Measurements from ENCODE around the gene SCAMP2. TPM values are rescaled to one million over a fixed set of nuclear protein-coding genes. Genes with fewer than 3 reads are reported as not detected.

Gene SCAMP2
- total RNA-seq, 1 experiment from 2014 or later, result 55.8 TPM

DNA sequence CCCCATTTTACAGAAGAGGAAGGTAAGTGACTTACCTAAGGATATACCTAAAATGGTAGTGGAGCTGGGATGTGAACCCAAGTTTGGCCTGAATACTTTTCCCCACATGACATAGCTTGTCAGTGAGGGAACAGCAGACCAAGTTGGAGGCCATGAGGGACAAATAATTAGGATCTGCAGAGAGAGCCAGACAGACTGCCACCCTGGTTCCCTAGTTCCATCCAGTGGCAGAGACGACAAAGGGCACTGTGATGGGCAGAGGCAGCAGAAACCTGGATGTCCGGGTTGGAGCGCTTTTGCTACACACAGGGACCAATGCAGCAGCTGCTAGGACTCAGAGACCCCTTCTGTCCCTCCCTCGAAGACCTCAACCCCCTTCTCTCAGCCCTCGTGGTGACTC, 45.6 kb downstream of the SCAMP2 start:
- H3K4me3 ChIP-seq (replicated peaks in 1 of 2; ENCODE audit: low read depth in 1 of 2, low read length in 2 of 2), result no peak overlapping the region
- CTCF ChIA-PET, result interaction anchor here (2.3 kb wide), 1 partner anchor 57 kb away, joined by 14 read pairs; no protein-coding TSS in a partner anchor
- no peak for ATAC-seq
- no peak for DNase-seq (ENCODE audit: low read depth, low spot score)
- H3K27ac ChIP-seq (ENCODE audit: low read depth, low read length), result no peak overlapping the region
- POLR2A ChIA-PET, result no interaction called here
- TF ChIP-seq POLR2AphosphoS5 (IDR thresholded peaks at IDR 0.05; ENCODE audit: low read depth, low read length), result no peak
- no peak for TF ChIP-seq TCF7L2 (IDR thresholded peaks at IDR 0.05; ENCODE audit: borderline replicate concordance, extremely low read depth, insufficient read depth, insufficient read length)
- no peak for TF ChIP-seq JUND (IDR thresholded peaks at IDR 0.05)
- TF ChIP-seq CBX3 (IDR thresholded peaks at IDR 0.05; ENCODE audit: low read depth), result no peak
- TF ChIP-seq ZFX (IDR thresholded peaks at IDR 0.05), result no peak
- no peak for TF ChIP-seq ELF1 (IDR thresholded peaks at IDR 0.05; ENCODE audit: borderline replicate concordance, low read depth)
- no peak for TF ChIP-seq EZH2phosphoT487 (IDR thresholded peaks at IDR 0.05; ENCODE audit: borderline replicate concordance)
- no peak for TF ChIP-seq YY1 (IDR thresholded peaks at IDR 0.05; ENCODE audit: extremely low read depth, insufficient replicate concordance, low read depth, low read length)
- no peak for TF ChIP-seq EZH2 (IDR thresholded peaks at IDR 0.05)
- no peak for TF ChIP-seq RAD21 (IDR thresholded peaks at IDR 0.05; ENCODE audit: low read depth)
- no peak overlapping the region for H2AFZ ChIP-seq (ENCODE audit: low read depth, low read length, poor library complexity, severe bottlenecking)
- H3K9me3 ChIP-seq (ENCODE audit: control insufficient read depth in 1 of 2, insufficient read depth in 1 of 2, low read depth in 1 of 2, low read length in 2 of 2), result no peaks in the 10 kb centered on the region
- H3K4me2 ChIP-seq (ENCODE audit: low read length), result no peak overlapping the region
- H4K20me1 ChIP-seq (ENCODE audit: insufficient read depth), result no peaks in the 10 kb centered on the region
- H3K27me3 ChIP-seq (ENCODE audit: insufficient read depth, low read length), result peaks cover 21% of the 10 kb centered on the region; the same call in 1 of the 2 replicates
- no peaks in the 10 kb centered on the region for H3K9me2 ChIP-seq (ENCODE audit: insufficient read depth)
- no TSS peak for BruUV-seq (replicated peaks)
- peaks cover 0 to 1% of the 10 kb centered on the region in 2 experiments; a peak in 1 of 4 replicates for H3K4me1 ChIP-seq (ENCODE audit: control insufficient read depth in 1 of 2, insufficient read depth in 2 of 2, low read length in 2 of 2)
- H3K36me3 ChIP-seq (ENCODE audit: control insufficient read depth in 1 of 2, insufficient read depth in 2 of 2, low read length in 2 of 2), result no peaks in the 10 kb centered on the region
- intact Hi-C loops (cut with micrococcal nuclease), result no loop called here
- RAD21 ChIA-PET (ENCODE audit: low non-redundant PET in 1 of 2, low total read pairs in 2 of 2, uncharacterized antibody in 2 of 2, unreplicated experiment in 2 of 2), result no interaction called here
- H3K79me2 ChIP-seq (ENCODE audit: insufficient read depth, low read length), result no peaks in the 10 kb centered on the region
- H3K9ac ChIP-seq (ENCODE audit: low read length), result no peak overlapping the region

DNA sequence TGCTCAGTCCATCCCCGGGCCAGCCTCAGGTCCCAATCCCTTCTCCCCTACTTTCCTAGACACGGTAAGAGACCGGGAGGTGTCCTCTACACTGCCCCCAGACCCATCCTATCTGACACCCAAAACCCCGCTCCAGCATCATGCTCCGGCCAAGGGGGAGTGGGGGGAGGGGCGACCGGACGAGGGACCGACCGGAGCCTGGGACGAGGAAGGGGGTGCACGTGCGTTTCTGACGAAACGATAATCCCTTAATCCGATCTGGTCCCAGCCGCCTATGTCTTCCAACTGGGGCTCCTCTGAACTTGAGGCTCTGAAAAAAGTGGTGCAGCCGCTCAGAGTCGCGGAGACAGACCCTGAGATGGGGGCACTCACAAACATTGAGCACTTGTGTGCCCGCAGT, 46.2 kb downstream of the SCAMP2 start:
- Histone ChIP-seq H3K4me2 (ENCODE audit: low read length) (no peak overlapping the region), H3K27me3 (ENCODE audit: insufficient read depth, low read length) (peaks cover 21% of the 10 kb centered on the region; the same call in 1 of the 2 replicates), H3K9me3 (ENCODE audit: control insufficient read depth in 1 of 2, insufficient read depth in 1 of 2, low read depth in 1 of 2, low read length in 2 of 2) (no peaks in the 10 kb centered on the region), H3K9me2 (ENCODE audit: insufficient read depth) (no peaks in the 10 kb centered on the region), H3K4me3 (replicated peaks in 1 of 2; ENCODE audit: low read depth in 1 of 2, low read length in 2 of 2) (no peak overlapping the region), H3K79me2 (ENCODE audit: insufficient read depth, low read length) (no peaks in the 10 kb centered on the region), H3K9ac (ENCODE audit: low read length) (no peak overlapping the region), H2AFZ (ENCODE audit: low read depth, low read length, poor library complexity, severe bottlenecking) (no peak overlapping the region), H3K27ac (ENCODE audit: low read depth, low read length) (no peak overlapping the region), H3K36me3 (ENCODE audit: control insufficient read depth in 1 of 2, insufficient read depth in 2 of 2, low read length in 2 of 2) (no peaks in the 10 kb centered on the region), H3K4me1 (ENCODE audit: control insufficient read depth in 1 of 2, insufficient read depth in 2 of 2, low read length in 2 of 2) (no peaks in the 10 kb centered on the region), H4K20me1 (ENCODE audit: insufficient read depth) (no peaks in the 10 kb centered on the region)
- ChIA-PET CTCF (interaction anchor here (2.3 kb wide), 1 partner anchor 56 kb away, joined by 14 read pairs; no protein-coding TSS in a partner anchor), RAD21 (ENCODE audit: low non-redundant PET in 1 of 2, low total read pairs in 2 of 2, uncharacterized antibody in 2 of 2, unreplicated experiment in 2 of 2) (no interaction called here), POLR2A (no interaction called here)
- TF ChIP-seq, protein P1, sequence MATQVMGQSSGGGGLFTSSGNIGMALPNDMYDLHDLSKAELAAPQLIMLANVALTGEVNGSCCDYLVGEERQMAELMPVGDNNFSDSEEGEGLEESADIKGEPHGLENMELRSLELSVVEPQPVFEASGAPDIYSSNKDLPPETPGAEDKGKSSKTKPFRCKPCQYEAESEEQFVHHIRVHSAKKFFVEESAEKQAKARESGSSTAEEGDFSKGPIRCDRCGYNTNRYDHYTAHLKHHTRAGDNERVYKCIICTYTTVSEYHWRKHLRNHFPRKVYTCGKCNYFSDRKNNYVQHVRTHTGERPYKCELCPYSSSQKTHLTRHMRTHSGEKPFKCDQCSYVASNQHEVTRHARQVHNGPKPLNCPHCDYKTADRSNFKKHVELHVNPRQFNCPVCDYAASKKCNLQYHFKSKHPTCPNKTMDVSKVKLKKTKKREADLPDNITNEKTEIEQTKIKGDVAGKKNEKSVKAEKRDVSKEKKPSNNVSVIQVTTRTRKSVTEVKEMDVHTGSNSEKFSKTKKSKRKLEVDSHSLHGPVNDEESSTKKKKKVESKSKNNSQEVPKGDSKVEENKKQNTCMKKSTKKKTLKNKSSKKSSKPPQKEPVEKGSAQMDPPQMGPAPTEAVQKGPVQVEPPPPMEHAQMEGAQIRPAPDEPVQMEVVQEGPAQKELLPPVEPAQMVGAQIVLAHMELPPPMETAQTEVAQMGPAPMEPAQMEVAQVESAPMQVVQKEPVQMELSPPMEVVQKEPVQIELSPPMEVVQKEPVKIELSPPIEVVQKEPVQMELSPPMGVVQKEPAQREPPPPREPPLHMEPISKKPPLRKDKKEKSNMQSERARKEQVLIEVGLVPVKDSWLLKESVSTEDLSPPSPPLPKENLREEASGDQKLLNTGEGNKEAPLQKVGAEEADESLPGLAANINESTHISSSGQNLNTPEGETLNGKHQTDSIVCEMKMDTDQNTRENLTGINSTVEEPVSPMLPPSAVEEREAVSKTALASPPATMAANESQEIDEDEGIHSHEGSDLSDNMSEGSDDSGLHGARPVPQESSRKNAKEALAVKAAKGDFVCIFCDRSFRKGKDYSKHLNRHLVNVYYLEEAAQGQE (IDR thresholded peaks at IDR 0.05; ENCODE audit: low read depth), result no peak
- TF ChIP-seq SRF (IDR thresholded peaks at IDR 0.05; ENCODE audit: low read depth), result no peak
- TF ChIP-seq ZNF274 (IDR thresholded peaks at IDR 0.05; ENCODE audit: low read depth, low read length), result no peak
- TF ChIP-seq JUND (IDR thresholded peaks at IDR 0.05), result no peak
- no peak for TF ChIP-seq CEBPB (IDR thresholded peaks at IDR 0.05; ENCODE audit: low read depth)
- no peak for TF ChIP-seq ELF1 (IDR thresholded peaks at IDR 0.05; ENCODE audit: borderline replicate concordance, low read depth)
- BruUV-seq (replicated peaks), result no TSS peak
- intact Hi-C loops (cut with micrococcal nuclease), result no loop called here
- no peak for DNase-seq (ENCODE audit: low read depth, low spot score)
- ATAC-seq, result no peak

Data from HCT116 (cell line).